Peyer's patch (tissue), 4 donors: ENCODE data around the gene OSBPL3. TPM values are rescaled to one million over a fixed set of nuclear protein-coding genes. Genes with fewer than 3 reads are reported as not detected.
A peak's percentile ranks its signal among the peaks of the same experiment; 100 is the strongest.

Source experiments
- DNase-seq, 3 donors: peaks; one replicate each; pipeline ENCODE4 v3.0.0-alpha.2; 2017 to 2019
- H3K27ac ChIP-seq, 4 donors: fragments of 200-600 bp; sonication (generic); one replicate each; pipeline ENCODE4 v1.5.1; 2016 to 2019
- H3K27me3 ChIP-seq, 2 donors: fragments of 200-600 bp; sonication (generic); one replicate each; pipeline ENCODE4 v1.5.1; 2019
- H3K36me3 ChIP-seq, 3 donors: fragments of 200-600 bp; sonication (generic); one replicate each; pipeline ENCODE4 v1.5.1; 2016 to 2019
- H3K4me1 ChIP-seq, 4 donors: fragments of 200-600 bp; sonication (generic); one replicate each; pipeline ENCODE4 v1.5.1; 2016 to 2019
- H3K4me3 ChIP-seq, 4 donors: fragments of 200-600 bp; sonication (generic); 1 replicate in 3 of 4; 2 replicates in 1 of 4; pipeline ENCODE4 v1.5.1; 2016 to 2019; ENCODE audit warnings: mild to moderate bottlenecking in 1 of 4
- H3K9me3 ChIP-seq, 4 donors: fragments of 200-600 bp; sonication (generic); one replicate each; pipeline ENCODE4 v1.5.1; 2016 to 2019; ENCODE audit warnings: mild to moderate bottlenecking in 1 of 4
- POLR2A ChIP-seq, 2 donors: fragments of 450-650 bp; IDR thresholded peaks; one replicate each; pipeline ENCODE4 v1.5.1; 2017; ENCODE audit warnings: antibody characterized with exemption in 2 of 2, mild to moderate bottlenecking in 2 of 2, moderate library complexity in 2 of 2
- total RNA-seq, 4 donors: library from RNA; depleted of rRNA; stranded (reverse); fragments of >200 nt; gene quantifications; one replicate each; pipeline ENCODE4 v1.1.0, GENCODE V29; 2016
- TF ChIP-seq, protein P1 (sequence below), 6 experiments: fragments of 450-650 bp in 4 of 6; fragments of 200-600 bp in 2 of 6; sonication (generic) in 1 of 6; IDR thresholded peaks; one replicate each; pipeline ENCODE4 v1.5.1; 2017 to 2019; ENCODE audit warnings: antibody characterized with exemption in 6 of 6, mild to moderate bottlenecking in 3 of 6, moderate library complexity in 1 of 6

Gene OSBPL3
- total RNA-seq, 4 donors from 2014 or later = 20.1 to 67.7 (median 22.2) TPM

DNA sequence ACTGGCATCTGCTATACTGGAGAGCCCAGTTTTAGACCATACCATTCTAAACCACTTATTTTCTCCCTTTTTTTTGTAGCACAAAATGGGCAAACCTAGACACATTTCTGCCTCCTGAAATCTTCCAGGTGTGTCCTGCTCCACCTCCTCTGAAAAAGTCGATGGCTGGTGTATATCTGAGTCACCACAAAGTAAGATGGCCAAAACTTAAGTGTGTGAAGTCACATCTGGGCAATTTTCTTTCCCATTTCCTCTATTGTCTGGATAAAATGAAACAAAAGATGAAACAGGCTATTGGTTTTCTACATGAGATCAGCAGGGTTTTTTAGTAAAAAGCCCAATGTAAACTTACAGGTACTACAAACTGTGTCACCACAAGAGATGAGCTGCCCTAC, 65.5 kb downstream of the OSBPL3 start:
- no peak for TF ChIP-seq POLR2A (IDR thresholded peaks at IDR 0.05)
- TF ChIP-seq, protein P1, sequence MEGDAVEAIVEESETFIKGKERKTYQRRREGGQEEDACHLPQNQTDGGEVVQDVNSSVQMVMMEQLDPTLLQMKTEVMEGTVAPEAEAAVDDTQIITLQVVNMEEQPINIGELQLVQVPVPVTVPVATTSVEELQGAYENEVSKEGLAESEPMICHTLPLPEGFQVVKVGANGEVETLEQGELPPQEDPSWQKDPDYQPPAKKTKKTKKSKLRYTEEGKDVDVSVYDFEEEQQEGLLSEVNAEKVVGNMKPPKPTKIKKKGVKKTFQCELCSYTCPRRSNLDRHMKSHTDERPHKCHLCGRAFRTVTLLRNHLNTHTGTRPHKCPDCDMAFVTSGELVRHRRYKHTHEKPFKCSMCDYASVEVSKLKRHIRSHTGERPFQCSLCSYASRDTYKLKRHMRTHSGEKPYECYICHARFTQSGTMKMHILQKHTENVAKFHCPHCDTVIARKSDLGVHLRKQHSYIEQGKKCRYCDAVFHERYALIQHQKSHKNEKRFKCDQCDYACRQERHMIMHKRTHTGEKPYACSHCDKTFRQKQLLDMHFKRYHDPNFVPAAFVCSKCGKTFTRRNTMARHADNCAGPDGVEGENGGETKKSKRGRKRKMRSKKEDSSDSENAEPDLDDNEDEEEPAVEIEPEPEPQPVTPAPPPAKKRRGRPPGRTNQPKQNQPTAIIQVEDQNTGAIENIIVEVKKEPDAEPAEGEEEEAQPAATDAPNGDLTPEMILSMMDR (IDR thresholded peaks at IDR 0.05) = no peak
- no peak for DNase-seq
- Histone ChIP-seq H3K4me1 (peaks cover 0 to 8% (median 0%) of the 10 kb centered on the region in 4 donors), H3K27me3 (no peaks in the 10 kb centered on the region), H3K27ac (no peak overlapping the region), H3K4me3 (no peak overlapping the region), H3K9me3 (no peaks in the 10 kb centered on the region), H3K36me3 (no peaks in the 10 kb centered on the region)

GRCh38 chr7:24913801-24914464, 66.0 kb downstream of the OSBPL3 start:
- Histone ChIP-seq H3K27me3 (no peaks in the 10 kb centered on the region), H3K4me1 (peaks cover 0 to 8% (median 0%) of the 10 kb centered on the region in 4 donors)
- DNase-seq = no peak

GRCh38 chr7:24912874-24913514, 67.0 kb downstream of the OSBPL3 start:
- DNase-seq = no peak
- Histone ChIP-seq H3K4me1 (peaks cover 0 to 8% (median under 1%) of the 10 kb centered on the region in 4 donors), H3K27ac (no peak overlapping the region), H3K4me3 (no peak overlapping the region), H3K9me3 (no peaks in the 10 kb centered on the region), H3K36me3 (no peaks in the 10 kb centered on the region), H3K27me3 (no peaks in the 10 kb centered on the region)
- TF ChIP-seq, protein P1 (IDR thresholded peaks at IDR 0.05) = no peak
- no peak for TF ChIP-seq POLR2A (IDR thresholded peaks at IDR 0.05)

More at GRCh38 chr7:24913801-24914464, 66.0 kb downstream of the OSBPL3 start:
- H3K4me3 ChIP-seq = no peak overlapping the region
- H3K9me3 ChIP-seq = no peaks in the 10 kb centered on the region
- no peaks in the 10 kb centered on the region for H3K36me3 ChIP-seq
- no peak overlapping the region for H3K27ac ChIP-seq
- no peak for TF ChIP-seq POLR2A (IDR thresholded peaks at IDR 0.05)
- TF ChIP-seq, protein P1 (IDR thresholded peaks at IDR 0.05) = no peak

- H3K36me3 ChIP-seq = no peaks in the 10 kb centered on the region
- TF ChIP-seq, protein P1 (IDR thresholded peaks at IDR 0.05) = no peak
- no peak for TF ChIP-seq POLR2A (IDR thresholded peaks at IDR 0.05)
- no peak overlapping the region for H3K4me3 ChIP-seq
- no peaks in the 10 kb centered on the region for H3K27me3 ChIP-seq
- no peaks in the 10 kb centered on the region for H3K9me3 ChIP-seq
- H3K4me1 ChIP-seq = peaks cover 0 to 8% (median 2%) of the 10 kb centered on the region in 4 donors
- no peak overlapping the region for H3K27ac ChIP-seq
- DNase-seq = no peak
These were observed 67.6 kb downstream of the OSBPL3 start for GRCh38 chr7:24912424-24912823.

GRCh38 chr7:24911213-24911603, 68.8 kb downstream of the OSBPL3 start:
- Histone ChIP-seq H3K4me1 (peaks cover 0 to 10% (median 4%) of the 10 kb centered on the region in 4 donors), H3K9me3 (no peaks in the 10 kb centered on the region), H3K4me3 (no peak overlapping the region), H3K27me3 (no peaks in the 10 kb centered on the region), H3K27ac (peak overlapping the region in 2 of 4 donors; percentile 30 to 33), H3K36me3 (no peaks in the 10 kb centered on the region)
- no peak for DNase-seq
- no peak for TF ChIP-seq POLR2A (IDR thresholded peaks at IDR 0.05)
- TF ChIP-seq, protein P1 (IDR thresholded peaks at IDR 0.05) = no peak
